Melanocyte of skin (primary cell): ENCODE results near the gene RAPGEF1. TPM values are rescaled to one million over a fixed set of nuclear protein-coding genes. Genes with fewer than 3 reads are reported as not detected.

Source experiments
- small RNA-seq, 2 donors: library from RNA; depleted of rRNA; stranded (forward); fragments of <200 nt; gene quantifications; one replicate each; pipeline ENCODE3, GENCODE V24; 2012
- total RNA-seq, 2 donors: library from RNA; depleted of rRNA; stranded (reverse); fragments of >200 nt; gene quantifications; 2 replicates each; pipeline ENCODE4 v1.2.3, GENCODE V29; 2012

The RAPGEF1 gene, protein sequence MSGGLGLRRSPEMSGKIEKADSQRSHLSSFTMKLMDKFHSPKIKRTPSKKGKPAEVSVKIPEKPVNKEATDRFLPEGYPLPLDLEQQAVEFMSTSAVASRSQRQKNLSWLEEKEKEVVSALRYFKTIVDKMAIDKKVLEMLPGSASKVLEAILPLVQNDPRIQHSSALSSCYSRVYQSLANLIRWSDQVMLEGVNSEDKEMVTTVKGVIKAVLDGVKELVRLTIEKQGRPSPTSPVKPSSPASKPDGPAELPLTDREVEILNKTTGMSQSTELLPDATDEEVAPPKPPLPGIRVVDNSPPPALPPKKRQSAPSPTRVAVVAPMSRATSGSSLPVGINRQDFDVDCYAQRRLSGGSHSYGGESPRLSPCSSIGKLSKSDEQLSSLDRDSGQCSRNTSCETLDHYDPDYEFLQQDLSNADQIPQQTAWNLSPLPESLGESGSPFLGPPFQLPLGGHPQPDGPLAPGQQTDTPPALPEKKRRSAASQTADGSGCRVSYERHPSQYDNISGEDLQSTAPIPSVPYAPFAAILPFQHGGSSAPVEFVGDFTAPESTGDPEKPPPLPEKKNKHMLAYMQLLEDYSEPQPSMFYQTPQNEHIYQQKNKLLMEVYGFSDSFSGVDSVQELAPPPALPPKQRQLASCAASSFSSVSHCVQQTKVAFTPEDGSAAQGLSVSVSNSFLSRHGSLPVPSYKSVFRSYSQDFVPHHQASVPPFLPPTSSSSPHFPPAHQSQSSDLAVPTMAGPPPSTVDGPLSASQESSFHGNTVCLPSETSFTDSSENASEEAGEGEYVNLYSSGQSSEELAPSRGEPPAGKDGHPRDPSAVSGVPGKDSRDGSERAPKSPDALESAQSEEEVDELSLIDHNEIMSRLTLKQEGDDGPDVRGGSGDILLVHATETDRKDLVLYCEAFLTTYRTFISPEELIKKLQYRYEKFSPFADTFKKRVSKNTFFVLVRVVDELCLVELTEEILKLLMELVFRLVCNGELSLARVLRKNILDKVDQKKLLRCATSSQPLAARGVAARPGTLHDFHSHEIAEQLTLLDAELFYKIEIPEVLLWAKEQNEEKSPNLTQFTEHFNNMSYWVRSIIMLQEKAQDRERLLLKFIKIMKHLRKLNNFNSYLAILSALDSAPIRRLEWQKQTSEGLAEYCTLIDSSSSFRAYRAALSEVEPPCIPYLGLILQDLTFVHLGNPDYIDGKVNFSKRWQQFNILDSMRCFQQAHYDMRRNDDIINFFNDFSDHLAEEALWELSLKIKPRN (N-terminal part only)
- total RNA-seq, result 10 to 100 TPM; 73.3 to 85.3 TPM

GRCh38 chr9:131739959-131740648, at the start of gene RAPGEF1:
Gene RAPGEF1, minus strand, starts transcription at chr9:131740076. Its CDS starts 246 bp downstream, at chr9:131739830.

DNA sequence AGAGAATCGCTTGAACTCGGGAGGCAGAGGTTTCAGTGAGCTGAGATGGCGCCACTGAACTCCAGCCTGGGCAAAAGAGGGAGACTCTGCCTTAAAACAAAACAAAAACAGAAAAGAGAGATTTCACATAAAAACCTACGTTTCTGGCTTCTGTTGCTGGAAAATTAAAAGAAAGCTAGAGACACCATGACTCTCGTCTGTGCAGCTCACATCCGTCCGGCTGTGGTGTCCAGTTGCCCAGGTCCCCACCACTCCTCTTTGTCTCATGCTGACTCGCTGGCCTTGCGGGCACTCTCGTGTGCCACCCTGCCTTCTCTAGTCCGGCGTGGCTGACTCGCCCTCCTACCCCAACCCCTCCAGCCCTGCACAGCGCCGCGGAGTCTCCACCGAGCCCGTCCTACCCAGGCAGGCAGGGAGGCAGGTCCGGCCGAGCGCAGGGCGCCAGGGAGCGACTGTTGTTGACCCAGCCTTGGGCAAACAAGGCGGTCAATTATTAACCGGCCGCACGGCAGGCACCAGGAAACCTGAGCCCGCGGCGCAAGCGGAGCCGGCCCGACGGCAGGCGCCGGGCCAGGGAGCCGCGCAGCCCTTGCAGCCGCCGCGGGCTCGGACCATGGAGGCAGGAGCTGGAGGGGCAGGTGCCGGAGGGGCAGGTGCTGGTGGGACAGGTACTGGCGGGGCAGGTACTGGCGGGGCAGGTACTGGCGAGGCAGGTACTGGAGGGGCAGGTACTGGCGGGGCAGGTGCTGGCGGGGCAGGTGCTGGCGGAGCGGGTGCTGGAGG, 194.7 kb downstream of the RAPGEF1 start, which contains the start of gene PRRT1B:
Gene PRRT1B (plus strand): TSS at position 521 of the 783 bp plus-strand sequence. CDS start 93 bp downstream, at position 614.

GRCh38 chr9:131530920-131531832, 208.7 kb downstream of the RAPGEF1 start, which contains the start of gene UCK1:
Gene UCK1, minus strand, starts transcription at chr9:131531263. Its CDS starts 89 bp downstream, at chr9:131531174.

Small RNA genes lying within 50 kb of the gene (small RNA-seq; reads per million reads assigned to genes)
- gene EIF4A1P3 (0 to 0.04 reads per million in 2 donors), gene RF00272 (0 to 0.04 reads per million in 2 donors), gene RN7SL328P (0 reads per million in 2 donors)

Other genes with a start within 250 kb of the RAPGEF1 start
- gene POMT1, start 237.2 kb downstream of the RAPGEF1 start, total RNA-seq, result 10 to 100 TPM; 22.0 to 22.4 TPM
- gene UCK1, start 208.8 kb downstream of the RAPGEF1 start, total RNA-seq, result 10 to 100 TPM; 42.0 to 42.3 TPM
- not detected for gene PRRT1B, start 194.6 kb downstream of the RAPGEF1 start, total RNA-seq